Neural cell (in vitro differentiated cells): ENCODE measurements around the gene QSOX1.

Experiments
- MXI1 ChIP-seq: fragments of 450-650 bp; conservative IDR thresholded peaks from 2 replicates; pipeline ENCODE4 v1.6.1; 2014; ENCODE audit warnings: antibody characterized with exemption, mild to moderate bottlenecking; ENCODE audit not compliant: poor library complexity, severe bottlenecking
- POLR2AphosphoS5 ChIP-seq: IDR thresholded peaks from 2 replicates; pipeline ENCODE4 v1.6.1; 2012
- RAD21 ChIP-seq: fragments of 450-650 bp; conservative IDR thresholded peaks from 2 replicates; pipeline ENCODE4 v1.6.1; 2014; ENCODE audit warnings: antibody characterized with exemption, mild to moderate bottlenecking, moderate library complexity
- TF ChIP-seq, protein P1 (sequence below): fragments of 450-650 bp; IDR thresholded peaks from 2 replicates; pipeline ENCODE4 v1.5.1; 2014; ENCODE audit warnings: antibody characterized with exemption, mild to moderate bottlenecking, moderate library complexity; ENCODE audit not compliant: poor library complexity, severe bottlenecking

DNA sequence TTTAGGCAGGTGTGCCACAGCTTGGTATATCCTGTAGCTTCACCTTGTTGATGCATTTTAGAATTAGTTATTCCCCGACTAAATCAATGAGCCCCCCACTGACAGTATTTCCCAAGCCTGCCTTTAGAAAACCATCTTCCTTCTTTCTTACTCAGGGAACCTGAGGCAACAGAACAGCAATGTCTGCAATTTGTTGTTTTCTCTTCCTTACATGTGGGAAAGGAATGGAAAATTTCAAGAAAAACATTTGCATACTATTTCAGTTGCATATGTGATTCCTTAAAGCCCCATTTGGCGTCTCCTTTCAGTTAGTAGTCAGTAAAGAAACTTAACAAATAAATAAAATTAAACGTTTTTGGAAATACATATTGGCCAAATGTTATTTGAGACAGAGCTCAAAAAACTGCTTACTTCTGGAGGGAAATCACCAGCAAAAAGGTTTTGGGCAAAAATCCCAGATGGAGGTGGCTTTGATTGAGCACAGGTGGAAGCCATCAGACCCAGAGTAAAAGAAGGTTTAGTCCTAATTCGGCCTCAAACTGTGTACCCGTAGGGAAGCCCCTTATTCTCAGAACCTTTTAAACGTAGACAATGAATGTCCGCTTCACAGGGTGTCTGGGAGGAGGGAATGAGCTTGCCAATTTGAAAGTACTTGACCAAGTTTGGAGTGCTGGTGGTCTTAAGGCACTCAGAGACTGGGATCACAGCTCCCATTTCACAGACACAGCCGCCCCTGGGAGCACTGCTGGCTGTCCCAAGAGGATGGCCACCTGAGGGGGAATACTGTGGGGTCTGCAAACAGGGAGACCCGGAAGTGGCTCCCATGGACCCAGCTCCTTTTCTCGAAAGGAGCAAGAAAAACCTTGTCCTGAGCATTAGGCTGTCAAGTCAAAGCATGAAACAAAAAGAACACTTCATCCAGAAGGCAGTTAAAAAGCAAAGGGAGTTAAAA, 84.8 kb downstream of the QSOX1 start:
- peak; percentile 13 for TF ChIP-seq POLR2AphosphoS5
- TF ChIP-seq, protein P1, sequence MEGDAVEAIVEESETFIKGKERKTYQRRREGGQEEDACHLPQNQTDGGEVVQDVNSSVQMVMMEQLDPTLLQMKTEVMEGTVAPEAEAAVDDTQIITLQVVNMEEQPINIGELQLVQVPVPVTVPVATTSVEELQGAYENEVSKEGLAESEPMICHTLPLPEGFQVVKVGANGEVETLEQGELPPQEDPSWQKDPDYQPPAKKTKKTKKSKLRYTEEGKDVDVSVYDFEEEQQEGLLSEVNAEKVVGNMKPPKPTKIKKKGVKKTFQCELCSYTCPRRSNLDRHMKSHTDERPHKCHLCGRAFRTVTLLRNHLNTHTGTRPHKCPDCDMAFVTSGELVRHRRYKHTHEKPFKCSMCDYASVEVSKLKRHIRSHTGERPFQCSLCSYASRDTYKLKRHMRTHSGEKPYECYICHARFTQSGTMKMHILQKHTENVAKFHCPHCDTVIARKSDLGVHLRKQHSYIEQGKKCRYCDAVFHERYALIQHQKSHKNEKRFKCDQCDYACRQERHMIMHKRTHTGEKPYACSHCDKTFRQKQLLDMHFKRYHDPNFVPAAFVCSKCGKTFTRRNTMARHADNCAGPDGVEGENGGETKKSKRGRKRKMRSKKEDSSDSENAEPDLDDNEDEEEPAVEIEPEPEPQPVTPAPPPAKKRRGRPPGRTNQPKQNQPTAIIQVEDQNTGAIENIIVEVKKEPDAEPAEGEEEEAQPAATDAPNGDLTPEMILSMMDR: no peak
- no peak for TF ChIP-seq MXI1
- TF ChIP-seq RAD21: no peak
